ENCODE data around the gene OGT.
A peak's percentile ranks its signal among the peaks of the same experiment; 100 is the strongest.
"Not testable (repeated sequence)": the region's sequence is repeated elsewhere in the genome, so short reads cannot be mapped to it uniquely, and the experiment has no call there.

The OGT gene

DNA sequence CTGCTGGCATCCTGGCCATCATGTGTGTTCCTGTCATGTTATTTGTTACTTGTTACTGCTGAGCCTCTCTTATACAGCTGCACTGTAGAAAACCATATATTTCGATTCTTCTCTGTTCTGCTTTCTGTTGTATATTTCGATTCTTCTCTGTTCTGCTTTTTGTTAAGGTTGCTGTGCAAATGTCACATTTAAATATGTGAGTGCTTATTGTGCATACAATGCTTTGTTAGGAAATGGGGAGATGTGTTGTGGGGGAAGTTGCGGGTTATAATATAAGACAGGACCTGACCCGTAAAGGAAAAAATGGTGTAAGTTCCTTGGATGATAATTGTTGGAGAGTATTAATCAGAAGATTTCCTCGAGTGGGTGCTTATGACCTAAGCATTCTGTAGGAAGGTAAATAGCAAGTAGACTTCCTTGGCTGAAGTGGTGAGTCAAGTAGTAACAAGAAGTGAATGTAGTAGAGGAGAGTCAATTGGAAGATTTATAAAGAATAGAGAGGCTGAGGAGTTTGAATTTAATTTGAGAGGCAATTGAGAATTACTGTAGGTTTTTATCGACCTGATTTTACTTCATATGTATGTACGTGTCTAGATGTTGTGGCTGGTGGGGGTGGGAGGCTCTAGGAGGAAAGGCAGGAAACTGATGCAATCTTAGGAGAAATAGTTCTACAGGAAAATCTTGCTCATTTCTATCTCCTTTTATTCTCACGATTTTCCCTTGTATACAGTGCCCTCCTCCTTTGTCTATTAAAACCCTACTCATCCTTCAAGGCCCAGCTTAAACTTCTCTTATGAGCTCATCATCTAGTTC is 8.5 kb downstream of the OGT start:
- H3K4me3 ChIP-seq (ENCODE audit: low read length) = no peak overlapping the region
- H3K4me1 ChIP-seq (ENCODE audit: control insufficient read depth, insufficient read depth, low read length) = peaks cover 32% of the 10 kb centered on the region
- no peaks in the 10 kb centered on the region for H3K27me3 ChIP-seq (ENCODE audit: control insufficient read depth, insufficient read depth, low read length)
- peak overlapping the region; percentile 50 for H3K4me2 ChIP-seq (ENCODE audit: low read length)
- no peak overlapping the region for H3K9ac ChIP-seq (ENCODE audit: low read depth, low read length)
- no peaks in the 10 kb centered on the region for H3K9me3 ChIP-seq (replicated peaks; ENCODE audit: low read length)
- peaks cover 14% of the 10 kb centered on the region for H3K36me3 ChIP-seq (ENCODE audit: insufficient read depth, low read length)

DNA sequence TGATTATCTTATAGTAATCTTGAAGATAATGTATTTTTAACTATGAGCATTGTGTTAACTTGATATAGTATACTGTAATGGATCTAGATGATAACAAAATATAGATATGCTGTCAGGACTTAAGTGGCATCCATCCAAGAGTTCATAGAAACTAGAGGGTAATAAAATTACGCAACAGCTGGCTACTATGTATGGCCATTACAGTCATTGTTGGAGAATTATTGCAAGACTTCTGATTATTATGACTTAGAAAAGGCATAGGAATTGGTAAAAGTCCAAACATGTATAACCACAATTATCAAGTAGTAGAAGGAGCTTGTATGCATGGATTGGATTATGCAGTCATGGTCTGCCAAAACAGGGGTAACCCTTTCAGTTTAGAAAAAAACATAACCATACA is 9.5 kb downstream of the OGT start:
- no peak overlapping the region for H3K9ac ChIP-seq (ENCODE audit: low read depth, low read length)
- no peaks in the 10 kb centered on the region for H3K27me3 ChIP-seq (ENCODE audit: control insufficient read depth, insufficient read depth, low read length)
- H3K9me3 ChIP-seq (replicated peaks; ENCODE audit: low read length) = no peaks in the 10 kb centered on the region
- H3K36me3 ChIP-seq (ENCODE audit: insufficient read depth, low read length) = peaks cover 21% of the 10 kb centered on the region
- H3K4me2 ChIP-seq (ENCODE audit: low read length) = peak overlapping the region; percentile 50
- no peak overlapping the region for H3K4me3 ChIP-seq (ENCODE audit: low read length)
- peaks cover 32% of the 10 kb centered on the region for H3K4me1 ChIP-seq (ENCODE audit: control insufficient read depth, insufficient read depth, low read length)

DNA sequence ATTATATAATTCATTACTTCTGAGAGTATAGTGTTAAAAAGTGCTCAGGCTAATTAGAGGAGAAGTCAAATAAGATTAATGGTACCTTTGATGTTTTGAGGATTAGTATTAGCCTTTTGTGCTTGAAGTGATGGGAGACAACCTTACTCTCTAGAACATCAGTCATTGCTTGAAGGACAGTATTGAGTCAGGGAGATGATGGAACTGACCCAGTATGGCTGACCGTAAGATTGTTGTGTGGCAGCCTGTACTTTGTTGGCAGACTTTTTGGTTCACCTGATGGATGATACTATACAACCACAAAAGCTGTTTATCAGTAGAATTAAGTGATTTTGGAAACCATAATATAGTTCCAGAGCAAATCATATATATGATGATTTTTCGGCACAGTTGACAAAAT is 9.9 kb downstream of the OGT start:
- H3K9ac ChIP-seq (ENCODE audit: low read depth, low read length) = no peak overlapping the region
- H3K27me3 ChIP-seq (ENCODE audit: control insufficient read depth, insufficient read depth, low read length) = no peaks in the 10 kb centered on the region
- peaks cover 32% of the 10 kb centered on the region for H3K4me1 ChIP-seq (ENCODE audit: control insufficient read depth, insufficient read depth, low read length)
- H3K9me3 ChIP-seq (replicated peaks; ENCODE audit: low read length) = no peaks in the 10 kb centered on the region
- no peak overlapping the region for H3K4me3 ChIP-seq (ENCODE audit: low read length)
- H3K4me2 ChIP-seq (ENCODE audit: low read length) = peak overlapping the region; percentile 50
- H3K36me3 ChIP-seq (ENCODE audit: insufficient read depth, low read length) = peaks cover 21% of the 10 kb centered on the region

DNA sequence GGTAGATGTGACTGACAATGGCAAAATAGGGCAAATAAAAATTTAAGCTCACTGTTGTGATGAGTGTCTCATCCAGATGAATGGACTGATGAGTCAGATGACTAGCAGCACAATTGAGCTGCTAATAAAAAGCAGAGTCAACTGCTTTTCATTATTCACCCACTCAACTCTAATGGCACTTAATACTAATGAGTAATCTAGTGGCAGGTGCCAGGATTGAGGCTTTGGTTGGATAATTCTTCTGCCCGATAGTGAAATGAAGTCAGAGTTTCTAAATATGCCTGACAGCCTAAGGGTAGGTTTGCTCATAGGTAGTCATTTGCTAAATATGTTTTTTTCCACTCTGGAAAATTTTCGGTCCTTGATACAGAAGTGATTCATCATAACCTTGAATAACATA is 10.4 kb downstream of the OGT start:
- peaks cover 26% of the 10 kb centered on the region for H3K36me3 ChIP-seq (ENCODE audit: insufficient read depth, low read length)
- no peak overlapping the region for H3K9ac ChIP-seq (ENCODE audit: low read depth, low read length)
- H3K4me3 ChIP-seq (ENCODE audit: low read length) = no peak overlapping the region
- no peaks in the 10 kb centered on the region for H3K27me3 ChIP-seq (ENCODE audit: control insufficient read depth, insufficient read depth, low read length)
- no peaks in the 10 kb centered on the region for H3K9me3 ChIP-seq (replicated peaks; ENCODE audit: low read length)
- peaks cover 32% of the 10 kb centered on the region for H3K4me1 ChIP-seq (ENCODE audit: control insufficient read depth, insufficient read depth, low read length)
- peak overlapping the region; percentile 50 for H3K4me2 ChIP-seq (ENCODE audit: low read length)

DNA sequence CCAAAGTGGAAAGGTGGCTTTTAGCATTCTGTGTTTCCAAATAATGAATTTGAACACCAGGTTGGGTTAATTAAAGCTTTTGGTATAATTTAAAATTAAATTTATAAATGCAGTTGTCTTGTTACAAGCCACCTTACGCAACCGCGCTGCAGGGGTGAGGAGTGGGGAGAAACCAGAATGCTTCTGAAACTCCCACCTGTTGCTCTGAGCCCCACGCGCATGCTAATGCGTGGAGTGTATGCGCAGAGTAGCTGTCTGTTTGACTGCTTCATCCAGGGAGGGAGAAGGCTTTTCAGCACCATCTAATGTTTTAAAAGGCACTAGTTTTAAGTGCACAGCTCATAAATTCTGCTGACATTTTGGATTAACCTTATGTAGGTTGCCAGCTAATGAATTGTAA is 12.5 kb downstream of the OGT start:
- H3K4me3 ChIP-seq (ENCODE audit: low read length) = no peak overlapping the region
- no peaks in the 10 kb centered on the region for H3K9me3 ChIP-seq (replicated peaks; ENCODE audit: low read length)
- H3K36me3 ChIP-seq (ENCODE audit: insufficient read depth, low read length) = peaks cover 34% of the 10 kb centered on the region
- H3K27me3 ChIP-seq (ENCODE audit: control insufficient read depth, insufficient read depth, low read length) = no peaks in the 10 kb centered on the region
- H3K4me2 ChIP-seq (ENCODE audit: low read length) = no peak overlapping the region
- peaks cover 32% of the 10 kb centered on the region for H3K4me1 ChIP-seq (ENCODE audit: control insufficient read depth, insufficient read depth, low read length)
- no peak overlapping the region for H3K9ac ChIP-seq (ENCODE audit: low read depth, low read length)

DNA sequence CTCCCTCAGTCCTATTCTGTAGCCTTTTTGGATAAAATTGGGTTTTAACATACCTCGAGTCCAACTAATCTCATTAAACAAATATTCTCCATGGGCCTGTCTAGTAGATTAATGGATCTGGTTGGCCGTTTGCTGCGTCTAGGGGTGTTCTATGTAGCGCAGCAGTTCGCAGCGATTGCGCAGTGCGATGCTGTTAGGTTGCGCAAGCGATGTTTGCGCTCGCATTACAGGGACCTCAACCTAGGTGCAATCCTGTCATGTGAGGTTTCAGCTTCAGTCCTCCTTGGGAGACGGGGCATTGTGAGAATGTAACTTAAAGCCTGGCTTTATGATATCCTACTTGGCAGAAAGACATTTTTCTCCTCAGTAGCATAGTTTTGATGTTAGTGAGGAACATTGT is 14.0 kb downstream of the OGT start:
- H3K4me1 ChIP-seq (ENCODE audit: control insufficient read depth, insufficient read depth, low read length) = peaks cover 22% of the 10 kb centered on the region
- no peak overlapping the region for H3K4me3 ChIP-seq (ENCODE audit: low read length)
- no peaks in the 10 kb centered on the region for H3K9me3 ChIP-seq (replicated peaks; ENCODE audit: low read length)
- no peak overlapping the region for H3K4me2 ChIP-seq (ENCODE audit: low read length)
- H3K36me3 ChIP-seq (ENCODE audit: insufficient read depth, low read length) = peaks cover 34% of the 10 kb centered on the region
- no peak overlapping the region for H3K9ac ChIP-seq (ENCODE audit: low read depth, low read length)
- H3K27me3 ChIP-seq (ENCODE audit: control insufficient read depth, insufficient read depth, low read length) = no peaks in the 10 kb centered on the region

DNA sequence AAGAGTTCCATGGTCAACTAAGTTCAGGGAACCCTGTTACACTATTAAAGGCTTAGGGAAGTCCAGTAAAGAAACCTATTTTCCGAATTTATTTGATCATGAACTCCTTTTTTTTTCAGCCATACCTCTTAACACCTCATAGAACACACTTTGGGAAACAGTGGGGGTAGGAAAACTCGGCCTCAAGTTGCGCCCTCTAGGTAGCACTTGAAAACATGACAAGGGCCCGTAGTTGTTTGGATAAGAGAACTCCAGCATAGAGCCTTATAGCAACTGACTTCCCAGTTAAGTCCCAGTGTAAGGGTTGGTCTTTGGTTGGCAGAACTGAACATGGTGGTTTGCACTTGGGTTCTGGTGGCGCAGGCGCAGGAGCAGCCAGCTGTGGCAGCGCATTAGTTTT is 14.4 kb downstream of the OGT start:
- Histone ChIP-seq H3K4me3 (ENCODE audit: low read length) (no peak overlapping the region), H3K9ac (ENCODE audit: low read depth, low read length) (no peak overlapping the region), H3K9me3 (replicated peaks; ENCODE audit: low read length) (no peaks in the 10 kb centered on the region), H3K27me3 (ENCODE audit: control insufficient read depth, insufficient read depth, low read length) (no peaks in the 10 kb centered on the region), H3K4me2 (ENCODE audit: low read length) (no peak overlapping the region), H3K36me3 (ENCODE audit: insufficient read depth, low read length) (peaks cover 34% of the 10 kb centered on the region), H3K4me1 (ENCODE audit: control insufficient read depth, insufficient read depth, low read length) (peaks cover 17% of the 10 kb centered on the region)

DNA sequence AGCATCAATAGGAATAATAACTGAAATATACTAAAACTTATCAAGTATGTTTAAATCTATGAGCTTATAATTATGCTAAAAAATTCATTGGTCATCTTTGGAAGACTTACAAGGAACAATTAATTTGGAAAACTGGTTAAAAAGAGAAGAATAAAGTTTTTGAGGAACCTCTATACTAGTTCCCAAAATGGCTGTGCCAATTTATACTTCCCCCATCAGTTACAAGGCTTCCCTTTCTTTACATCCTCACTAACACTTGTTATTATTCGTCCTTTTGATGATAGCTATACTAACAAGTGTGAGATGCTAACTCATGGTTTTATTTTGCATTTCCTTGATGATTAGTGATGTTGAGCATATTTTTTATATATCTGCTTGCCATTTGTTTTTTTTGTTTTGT is 17.1 kb downstream of the OGT start:
- no peak overlapping the region for H3K9ac ChIP-seq (ENCODE audit: low read depth, low read length)
- H3K9me3 ChIP-seq (replicated peaks; ENCODE audit: low read length) = no peaks in the 10 kb centered on the region
- no peaks in the 10 kb centered on the region for H3K4me1 ChIP-seq (ENCODE audit: control insufficient read depth, insufficient read depth, low read length)
- H3K27me3 ChIP-seq (ENCODE audit: control insufficient read depth, insufficient read depth, low read length) = no peaks in the 10 kb centered on the region
- H3K4me2 ChIP-seq (ENCODE audit: low read length) = no peak overlapping the region
- no peak overlapping the region for H3K4me3 ChIP-seq (ENCODE audit: low read length)
- H3K36me3 ChIP-seq (ENCODE audit: insufficient read depth, low read length) = peaks cover 37% of the 10 kb centered on the region

DNA sequence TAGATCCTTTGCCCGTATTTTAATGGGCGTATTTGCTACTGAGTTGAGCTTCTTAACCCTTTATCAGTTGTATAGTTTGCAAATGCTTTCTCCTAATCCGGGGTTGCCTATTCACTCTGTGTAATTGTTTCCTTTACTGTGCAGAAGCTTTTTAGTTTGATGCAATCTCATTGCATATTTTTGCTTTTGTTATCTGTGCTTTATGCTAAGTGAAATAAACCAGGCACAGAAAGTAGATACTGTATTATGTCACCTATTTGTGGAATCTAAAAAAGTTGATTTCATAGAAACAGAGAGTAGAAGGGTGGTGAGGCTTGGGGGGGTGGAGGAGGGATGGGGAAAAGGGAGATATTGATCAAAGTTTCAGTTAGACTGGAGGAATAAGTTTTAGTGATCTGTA is 17.7 kb downstream of the OGT start:
- H3K27me3 ChIP-seq (ENCODE audit: control insufficient read depth, insufficient read depth, low read length) = no peaks in the 10 kb centered on the region
- H3K9me3 ChIP-seq (replicated peaks; ENCODE audit: low read length) = no peaks in the 10 kb centered on the region
- H3K4me3 ChIP-seq (ENCODE audit: low read length) = no peak overlapping the region
- H3K4me1 ChIP-seq (ENCODE audit: control insufficient read depth, insufficient read depth, low read length) = no peaks in the 10 kb centered on the region
- no peak overlapping the region for H3K9ac ChIP-seq (ENCODE audit: low read depth, low read length)
- H3K4me2 ChIP-seq (ENCODE audit: low read length) = no peak overlapping the region
- H3K36me3 ChIP-seq (ENCODE audit: insufficient read depth, low read length) = peaks cover 40% of the 10 kb centered on the region

DNA sequence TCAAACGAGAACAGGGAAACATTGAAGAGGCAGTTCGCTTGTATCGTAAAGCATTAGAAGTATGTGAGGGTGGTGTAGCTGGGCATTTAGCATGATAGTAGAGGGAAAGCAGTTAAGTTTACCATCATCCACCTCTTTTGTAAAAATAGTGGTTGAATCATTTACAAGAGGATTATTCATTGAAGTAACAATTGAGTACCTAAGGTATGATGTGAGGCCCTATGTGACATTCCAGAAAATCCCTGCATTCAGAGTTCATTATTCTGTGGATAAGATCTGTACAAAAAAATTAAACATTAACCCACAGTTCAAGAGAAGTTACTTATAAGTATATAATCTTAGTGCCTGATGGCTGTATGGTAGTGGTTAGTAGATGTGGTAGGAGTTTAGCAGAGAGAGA is 23.1 kb downstream of the OGT start:
- Histone ChIP-seq H3K4me3 (ENCODE audit: low read length) (no peak overlapping the region), H3K9me3 (replicated peaks; ENCODE audit: low read length) (no peaks in the 10 kb centered on the region), H3K36me3 (ENCODE audit: insufficient read depth, low read length) (peaks cover 40% of the 10 kb centered on the region), H3K9ac (ENCODE audit: low read depth, low read length) (no peak overlapping the region), H3K4me1 (ENCODE audit: control insufficient read depth, insufficient read depth, low read length) (no peaks in the 10 kb centered on the region), H3K4me2 (ENCODE audit: low read length) (no peak overlapping the region), H3K27me3 (ENCODE audit: control insufficient read depth, insufficient read depth, low read length) (no peaks in the 10 kb centered on the region)

DNA sequence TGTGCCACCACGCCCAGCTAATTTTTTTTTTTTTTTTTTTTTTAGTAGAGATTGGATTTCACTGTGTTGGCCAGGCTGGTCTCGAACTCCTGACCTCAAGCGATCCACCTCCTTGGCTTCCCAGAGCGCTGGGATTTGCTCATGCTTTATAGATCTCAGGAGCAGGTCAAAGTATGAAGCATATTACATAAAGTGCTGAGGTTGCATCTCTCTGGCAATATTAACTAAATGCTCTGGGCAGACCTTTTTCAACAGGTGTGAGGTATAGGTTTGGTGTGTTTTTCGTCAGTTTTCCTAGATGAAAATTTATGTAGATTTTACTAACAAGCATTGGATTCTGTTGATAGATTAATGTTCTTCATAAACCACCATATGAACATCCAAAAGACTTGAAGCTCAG is 26.0 kb downstream of the OGT start:
- Histone ChIP-seq H3K9me3 (replicated peaks; ENCODE audit: low read length) (no peaks in the 10 kb centered on the region), H3K9ac (ENCODE audit: low read depth, low read length) (no peak overlapping the region), H3K4me3 (ENCODE audit: low read length) (no peak overlapping the region), H3K4me2 (ENCODE audit: low read length) (no peak overlapping the region), H3K36me3 (ENCODE audit: insufficient read depth, low read length) (peaks cover 61% of the 10 kb centered on the region), H3K27me3 (ENCODE audit: control insufficient read depth, insufficient read depth, low read length) (no peaks in the 10 kb centered on the region), H3K4me1 (ENCODE audit: control insufficient read depth, insufficient read depth, low read length) (no peaks in the 10 kb centered on the region)

DNA sequence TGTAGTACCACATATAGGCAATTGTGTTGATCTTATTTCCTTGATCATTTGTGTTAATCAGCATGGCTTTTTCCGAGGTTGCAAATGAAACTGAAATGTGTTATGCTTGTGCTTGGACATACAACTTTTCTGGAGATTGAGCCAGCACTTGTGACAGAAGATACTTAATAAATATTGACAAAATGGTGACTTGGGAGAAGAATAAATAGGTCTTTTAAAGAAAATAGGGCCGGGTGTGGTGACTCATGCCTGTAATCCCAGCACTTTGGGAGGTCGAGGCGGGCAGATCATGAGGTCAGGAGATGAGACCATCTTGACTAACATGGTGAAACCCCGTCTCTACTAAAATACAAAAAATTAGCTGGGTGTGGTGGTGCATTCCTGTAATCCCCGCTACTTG is 26.9 kb downstream of the OGT start:
- H3K27me3 ChIP-seq (ENCODE audit: control insufficient read depth, insufficient read depth, low read length); H3K4me2 ChIP-seq (ENCODE audit: low read length); H3K9ac ChIP-seq (ENCODE audit: low read depth, low read length); H3K4me3 ChIP-seq (ENCODE audit: low read length); H3K4me1 ChIP-seq (ENCODE audit: control insufficient read depth, insufficient read depth, low read length); H3K9me3 ChIP-seq (replicated peaks; ENCODE audit: low read length): not testable (repeated sequence)
- peaks cover 61% of the 10 kb centered on the region for H3K36me3 ChIP-seq (ENCODE audit: insufficient read depth, low read length)
